GM12874 (cell line): ENCODE measurements around the gene PCLO.

Source experiments
- CTCF ChIP-seq: IDR thresholded peaks from 2 replicates; pipeline ENCODE4 v1.5.1; 2011; ENCODE audit warnings: low read depth, mild to moderate bottlenecking, control low read depth, low read length, moderate library complexity; ENCODE audit not compliant: insufficient read depth

Gene PCLO

GRCh38 chr7:83109352-83109751 lies 53.3 kb downstream of the PCLO start:
- TF ChIP-seq CTCF, result no peak

GRCh38 chr7:83105948-83106347 lies 56.7 kb downstream of the PCLO start:
- TF ChIP-seq CTCF, result no peak

- no peak for TF ChIP-seq CTCF
Measured at GRCh38 chr7:83105063-83105462, 57.6 kb downstream of the PCLO start.

GRCh38 chr7:83101530-83101929 lies 61.2 kb downstream of the PCLO start:
- TF ChIP-seq CTCF, result no peak

- no peak for TF ChIP-seq CTCF
Measured at GRCh38 chr7:83096065-83096580, 66.6 kb downstream of the PCLO start.

GRCh38 chr7:83085299-83085698 lies 77.4 kb downstream of the PCLO start:
- TF ChIP-seq CTCF, result no peak

GRCh38 chr7:83077328-83077727 lies 85.4 kb downstream of the PCLO start:
- no peak for TF ChIP-seq CTCF
